Sigmoid colon (tissue), 4 donors: Measurements from ENCODE around the gene MFAP4.

Experiments
- EP300 ChIP-seq, 4 donors: sonication (generic); formaldehyde crosslinking; IDR thresholded peaks; one replicate each; pipeline ENCODE4 v1.6.1; 2017; ENCODE audit warnings: antibody characterized with exemption in 4 of 4
- TF ChIP-seq, protein P1 (sequence below), 4 experiments: fragments of 450-650 bp in 3 of 4; fragments of 200-600 bp in 1 of 4; IDR thresholded peaks; one replicate each; pipeline ENCODE4 v1.5.1; 2016 to 2019; ENCODE audit warnings: antibody characterized with exemption in 4 of 4, mild to moderate bottlenecking in 3 of 4, moderate library complexity in 2 of 4

DNA sequence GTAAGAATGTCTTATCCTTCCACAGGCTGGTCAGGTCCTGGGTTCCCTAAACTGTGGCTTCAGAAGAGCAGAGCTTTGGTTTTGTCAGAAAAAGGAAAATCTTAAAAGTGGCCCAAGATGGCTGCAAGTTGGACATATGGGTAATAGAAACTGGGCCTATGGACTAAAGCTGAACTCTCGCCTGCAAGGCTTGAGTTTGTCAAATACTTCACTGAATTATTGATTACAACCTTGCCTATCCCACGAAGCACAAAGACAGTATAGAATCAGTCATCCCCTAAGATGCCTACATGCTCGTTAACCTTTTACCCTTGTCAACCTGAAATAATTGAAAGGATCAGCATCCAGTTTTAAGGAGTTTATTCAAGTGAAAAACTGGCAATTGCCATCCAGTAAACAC is 44.7 kb upstream of the MFAP4 start:
- TF ChIP-seq, protein P1, sequence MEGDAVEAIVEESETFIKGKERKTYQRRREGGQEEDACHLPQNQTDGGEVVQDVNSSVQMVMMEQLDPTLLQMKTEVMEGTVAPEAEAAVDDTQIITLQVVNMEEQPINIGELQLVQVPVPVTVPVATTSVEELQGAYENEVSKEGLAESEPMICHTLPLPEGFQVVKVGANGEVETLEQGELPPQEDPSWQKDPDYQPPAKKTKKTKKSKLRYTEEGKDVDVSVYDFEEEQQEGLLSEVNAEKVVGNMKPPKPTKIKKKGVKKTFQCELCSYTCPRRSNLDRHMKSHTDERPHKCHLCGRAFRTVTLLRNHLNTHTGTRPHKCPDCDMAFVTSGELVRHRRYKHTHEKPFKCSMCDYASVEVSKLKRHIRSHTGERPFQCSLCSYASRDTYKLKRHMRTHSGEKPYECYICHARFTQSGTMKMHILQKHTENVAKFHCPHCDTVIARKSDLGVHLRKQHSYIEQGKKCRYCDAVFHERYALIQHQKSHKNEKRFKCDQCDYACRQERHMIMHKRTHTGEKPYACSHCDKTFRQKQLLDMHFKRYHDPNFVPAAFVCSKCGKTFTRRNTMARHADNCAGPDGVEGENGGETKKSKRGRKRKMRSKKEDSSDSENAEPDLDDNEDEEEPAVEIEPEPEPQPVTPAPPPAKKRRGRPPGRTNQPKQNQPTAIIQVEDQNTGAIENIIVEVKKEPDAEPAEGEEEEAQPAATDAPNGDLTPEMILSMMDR (IDR thresholded peaks at IDR 0.05) = no peak
- no peak for TF ChIP-seq EP300 (IDR thresholded peaks at IDR 0.05)
